GM12892 (cell line): ENCODE measurements around the gene RNF25.

Experiments
- POLR2A ChIP-seq: IDR thresholded peaks from 2 replicates; pipeline ENCODE4 v1.6.1; 2011; ENCODE audit warnings: low read depth, low read length, control low read depth
- POLR2AphosphoS5 ChIP-seq: IDR thresholded peaks from 2 replicates; pipeline ENCODE4 v1.6.1; 2011; ENCODE audit warnings: low read depth, low read length, control low read depth
- TAF1 ChIP-seq: IDR thresholded peaks from 2 replicates; pipeline ENCODE4 v1.6.1; 2011; ENCODE audit warnings: low read depth, mild to moderate bottlenecking, control low read depth, low read length, borderline replicate concordance

GRCh38 chr2:218701806-218702205, 30.0 kb upstream of the RNF25 start:
- TF ChIP-seq POLR2A (no peak), POLR2AphosphoS5 (no peak), TAF1 (no peak)
